ENCODE results near the gene ZNF20. TPM values are rescaled to one million over a fixed set of nuclear protein-coding genes. Genes with fewer than 3 reads are reported as not detected.

The ZNF20 gene
- total RNA-seq, 2 experiments from 2014 or later, result 2.0 to 3.0 TPM

DNA sequence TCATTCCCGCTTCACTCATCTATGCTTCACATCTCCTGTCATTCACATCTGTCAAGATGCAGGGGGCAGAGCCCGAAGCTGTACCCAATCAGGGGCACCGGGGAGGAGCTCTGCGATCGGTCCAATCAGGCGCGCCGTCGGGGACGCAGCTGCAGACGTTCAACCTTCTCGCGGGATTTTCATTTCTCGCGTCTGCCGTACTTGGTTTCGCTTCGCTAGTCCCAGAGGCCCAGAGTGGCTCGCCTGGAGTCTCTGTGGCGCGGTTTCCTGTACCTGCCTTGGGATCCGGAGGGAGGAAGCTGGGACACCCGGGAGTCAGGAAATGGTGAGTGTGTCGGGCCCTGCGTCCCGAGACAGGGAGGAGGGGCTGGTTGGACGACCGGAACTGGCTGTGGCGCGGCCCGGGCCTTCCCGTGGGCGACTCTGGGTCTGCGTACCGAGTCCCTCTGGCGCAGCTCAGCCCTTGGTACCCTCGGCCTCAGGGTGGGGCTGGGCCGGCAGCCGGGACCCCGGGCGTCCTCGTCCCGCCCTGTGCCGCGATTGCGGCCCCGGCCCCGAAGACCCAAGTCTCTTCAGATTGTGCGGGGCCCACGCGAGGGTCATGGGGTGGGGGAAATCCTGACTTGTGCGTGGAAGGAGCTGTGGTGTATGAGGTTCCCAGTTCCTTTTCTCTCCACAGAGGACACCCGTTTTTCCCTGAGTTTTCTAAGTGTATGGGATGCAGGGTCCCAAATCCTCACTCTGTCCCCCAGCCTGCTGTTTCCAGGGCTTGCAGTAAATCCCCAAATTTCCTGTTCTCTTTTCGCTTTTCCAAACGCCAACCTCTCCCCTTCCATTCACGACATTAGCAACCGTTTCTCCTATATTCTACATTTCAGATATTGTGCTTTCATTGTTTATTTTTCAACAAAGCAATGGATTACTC, 23.0 kb upstream of the ZNF20 start, which contains the start of gene ZNF136:
ZNF136 (plus strand) TSS at position 215 of the 925 bp plus-strand sequence; CDS start at position 323, 108 bp downstream.
- ChIA-PET POLR2A (interaction anchor here (0.6 to 1.8 kb wide), 11 partner anchors 10 to 349 kb away, joined by 3 to 7 read pairs (median 4); partner anchors contain the start of genes ZNF442 and ZNF563), CTCF (interaction anchor here (1.0 to 2.3 kb wide), 5 partner anchors 22 to 463 kb away, joined by 3 to 17 read pairs (median 4); partner anchors contain the start of gene ZNF20)
- Mint-ChIP-seq H3K9me3 (no peaks in the 10 kb centered on the region), H3K36me3 (ENCODE audit: low read depth) (peaks cover 17% of the 10 kb centered on the region), H3K27ac (peak within 1 kb of the TSS; percentile 98), H3K4me1 (ENCODE audit: low read depth) (peaks cover 41% of the 10 kb centered on the region), H3K4me3 (peak within 1 kb of the TSS; percentile 95), H3K27me3 (no peaks in the 10 kb centered on the region)
- intact Hi-C loops (cut with micrococcal nuclease), result no loop called here
- DNase-seq (peak; percentile 97), ATAC-seq (peak; percentile 99)
- TF ChIP-seq CTCF (IDR thresholded peaks at IDR 0.05), result no peak

DNA sequence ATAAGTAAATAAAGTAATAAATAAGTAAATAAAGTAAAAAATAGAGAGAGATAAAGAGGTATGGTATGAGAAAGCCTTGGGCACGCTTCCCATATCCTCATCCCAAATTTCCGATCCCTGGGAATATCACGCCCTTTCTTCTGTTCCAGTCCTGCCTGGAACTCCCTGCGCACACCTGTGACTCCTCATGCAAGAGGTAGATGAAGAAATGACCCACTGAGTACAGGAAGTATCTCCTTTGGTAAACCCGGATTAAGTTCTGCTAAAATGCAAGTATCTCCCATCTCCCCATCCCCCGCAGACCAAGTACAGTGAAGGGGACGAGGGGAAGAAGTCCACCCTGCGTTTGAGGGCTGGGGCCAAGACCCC, 22.3 kb upstream of the ZNF20 start:
- Mint-ChIP-seq H3K36me3 (ENCODE audit: low read depth) (peaks cover 17% of the 10 kb centered on the region), H3K27me3 (no peaks in the 10 kb centered on the region), H3K4me3 (peak overlapping the region; percentile 95), H3K4me1 (ENCODE audit: low read depth) (peaks cover 41% of the 10 kb centered on the region), H3K9me3 (no peaks in the 10 kb centered on the region), H3K27ac (peak overlapping the region; percentile 98)
- intact Hi-C loops (cut with micrococcal nuclease), result no loop called here
- no peak for TF ChIP-seq CTCF (IDR thresholded peaks at IDR 0.05)
- ChIA-PET CTCF (interaction anchor here (1.0 to 2.3 kb wide), 5 partner anchors 22 to 281 kb away, joined by 4 to 17 read pairs (median 4); partner anchors contain the start of gene ZNF20), POLR2A (interaction anchor here (0.6 to 1.8 kb wide), 5 partner anchors 14 to 348 kb away, joined by 4 to 7 read pairs (median 4); partner anchors contain the start of gene ZNF563)
- peak; percentile 3 for ATAC-seq
- no peak for DNase-seq

DNA sequence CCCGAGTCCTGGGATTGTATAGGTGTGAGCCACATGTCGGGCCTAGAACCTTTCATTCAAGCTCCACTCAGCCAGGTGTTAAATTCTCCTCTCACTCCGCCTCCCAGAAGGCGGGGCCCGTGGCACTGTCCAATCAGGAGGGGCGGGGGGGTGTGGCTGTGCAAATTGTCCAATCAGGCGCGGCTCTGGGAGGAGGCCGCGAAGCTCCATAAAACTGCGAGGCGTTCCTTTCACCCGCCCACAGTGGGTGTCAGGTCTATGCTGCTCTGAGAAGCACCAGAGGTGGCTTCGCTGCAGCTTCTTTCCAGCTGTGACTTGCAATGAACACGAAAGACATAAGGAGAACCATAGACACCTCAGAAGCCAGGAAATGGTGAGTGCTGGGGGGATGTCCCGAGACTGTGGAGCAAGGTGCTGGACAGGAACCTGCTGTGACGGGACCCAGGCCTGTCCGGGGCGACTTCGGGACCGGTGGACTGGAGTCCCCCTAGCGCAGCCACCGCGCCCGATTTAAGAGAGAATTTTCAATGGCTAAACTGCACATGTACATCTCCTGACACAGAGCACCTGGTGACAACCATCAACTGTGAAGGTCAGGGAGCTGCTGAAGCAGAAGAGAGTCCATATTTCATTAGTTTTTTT, 19.7 kb upstream of the ZNF20 start:
- DNase-seq, result peak; percentile 40
- POLR2A ChIA-PET, result interaction anchor here (0.6 kb wide), 1 partner anchor 172 kb away, joined by 3 read pairs; no protein-coding TSS in a partner anchor
- peaks cover 15% of the 10 kb centered on the region for H3K36me3 Mint-ChIP-seq (ENCODE audit: low read depth)
- H3K27me3 Mint-ChIP-seq, result peaks cover 3% of the 10 kb centered on the region
- intact Hi-C loops (cut with micrococcal nuclease), result no loop called here
- H3K4me3 Mint-ChIP-seq, result no peak overlapping the region
- no peak for ATAC-seq
- H3K9me3 Mint-ChIP-seq, result no peaks in the 10 kb centered on the region
- no peak for TF ChIP-seq CTCF (IDR thresholded peaks at IDR 0.05)
- no peak overlapping the region for H3K27ac Mint-ChIP-seq
- peaks cover 28% of the 10 kb centered on the region for H3K4me1 Mint-ChIP-seq (ENCODE audit: low read depth)
- CTCF ChIA-PET, result no interaction called here

DNA sequence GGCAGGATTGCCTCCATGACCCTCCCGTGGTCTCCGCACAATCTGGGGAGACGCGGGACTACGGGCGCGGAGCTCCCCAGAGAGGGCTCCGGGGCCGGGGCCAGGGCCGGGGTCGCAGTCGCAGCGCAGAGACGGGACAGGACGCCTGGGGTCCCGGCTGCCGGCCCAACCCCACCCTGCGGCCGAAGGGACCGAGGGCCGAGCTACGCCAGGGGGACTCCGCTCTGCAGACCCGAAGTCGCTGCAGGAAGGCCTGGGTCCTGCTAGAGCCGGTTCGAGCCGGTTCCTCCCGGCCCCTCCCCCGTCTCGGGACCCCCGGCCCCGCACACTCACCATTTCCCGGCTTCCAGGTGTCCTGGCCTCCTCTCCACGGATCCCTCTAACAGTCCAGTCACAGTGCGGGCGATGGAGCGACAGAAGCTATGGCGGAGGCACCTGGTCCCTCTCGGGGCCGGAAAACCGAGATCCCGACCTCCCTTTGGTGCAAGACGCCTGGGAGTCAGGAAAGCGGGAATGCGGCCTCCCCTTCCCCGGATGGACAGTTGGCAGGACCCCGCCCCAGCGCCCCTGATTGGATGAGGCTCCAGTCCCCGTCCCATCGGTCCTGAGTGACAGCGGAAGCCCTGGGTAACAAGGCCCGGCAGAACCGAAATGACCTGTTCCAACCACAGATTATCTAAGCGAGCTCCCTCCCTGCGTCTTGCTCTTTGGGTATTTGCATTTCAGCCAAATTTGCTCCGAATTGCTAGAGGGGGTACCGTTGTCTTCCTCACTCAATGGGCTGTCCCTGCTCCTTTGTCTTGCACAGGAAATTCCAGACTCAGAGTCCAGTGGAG, 16.3 kb upstream of the ZNF20 start, which contains the start of gene ZNF625:
ZNF625 (minus strand) TSS at position 512 of the 836 bp plus-strand sequence; CDS start at position 336, 176 bp downstream.
- POLR2A ChIA-PET, result interaction anchor here (0.6 to 1.5 kb wide), 4 partner anchors 8 to 169 kb away, joined by 3 to 4 read pairs (median 3); no protein-coding TSS in a partner anchor
- H3K9me3 Mint-ChIP-seq, result no peaks in the 10 kb centered on the region
- peak; percentile 89 for ATAC-seq
- peaks cover 4% of the 10 kb centered on the region for H3K36me3 Mint-ChIP-seq (ENCODE audit: low read depth)
- peak within 1 kb of the TSS; percentile 80 for H3K27ac Mint-ChIP-seq
- peak within 1 kb of the TSS; percentile 89 for H3K4me3 Mint-ChIP-seq
- CTCF ChIA-PET, result interaction anchor here (1.1 to 1.9 kb wide), 6 partner anchors 16 to 674 kb away, joined by 3 to 10 read pairs (median 7); partner anchors contain the start of gene ZNF20
- DNase-seq, result peak; percentile 72
- H3K4me1 Mint-ChIP-seq (ENCODE audit: low read depth), result peaks cover 15% of the 10 kb centered on the region
- TF ChIP-seq CTCF (IDR thresholded peaks at IDR 0.05), result no peak
- H3K27me3 Mint-ChIP-seq, result peaks cover 3% of the 10 kb centered on the region
- intact Hi-C loops (cut with micrococcal nuclease), result no loop called here

All from activated CD8-positive, alpha-beta T cell treated with anti-CD3 and anti-CD28 coated beads for 36 hours (primary cell).